Keratinocyte (primary cell): ENCODE results near the gene QRSL1.

Source experiments
- EZH2 ChIP-seq: IDR thresholded peaks from one replicate; pipeline ENCODE4 v1.6.1; 2012; ENCODE audit warnings: inconsistent platforms, mild to moderate bottlenecking, low read length, moderate library complexity
- TF ChIP-seq, protein P1 (sequence below), 3 experiments: IDR thresholded peaks in 1 of 3; conservative IDR thresholded peaks in 1 of 3; optimal IDR thresholded peaks in 1 of 3; 2 replicates in 2 of 3; 3 replicates in 1 of 3; pipeline versions ENCODE3 to v1.5.1; 2011; ENCODE audit warnings: low read length in 3 of 3, mild to moderate bottlenecking in 3 of 3, moderate library complexity in 2 of 3, control low read depth in 1 of 3, inconsistent platforms in 1 of 3; ENCODE audit not compliant: insufficient read depth in 2 of 3; ENCODE audit errors: extremely low read depth in 1 of 3

- TF ChIP-seq, protein P1, sequence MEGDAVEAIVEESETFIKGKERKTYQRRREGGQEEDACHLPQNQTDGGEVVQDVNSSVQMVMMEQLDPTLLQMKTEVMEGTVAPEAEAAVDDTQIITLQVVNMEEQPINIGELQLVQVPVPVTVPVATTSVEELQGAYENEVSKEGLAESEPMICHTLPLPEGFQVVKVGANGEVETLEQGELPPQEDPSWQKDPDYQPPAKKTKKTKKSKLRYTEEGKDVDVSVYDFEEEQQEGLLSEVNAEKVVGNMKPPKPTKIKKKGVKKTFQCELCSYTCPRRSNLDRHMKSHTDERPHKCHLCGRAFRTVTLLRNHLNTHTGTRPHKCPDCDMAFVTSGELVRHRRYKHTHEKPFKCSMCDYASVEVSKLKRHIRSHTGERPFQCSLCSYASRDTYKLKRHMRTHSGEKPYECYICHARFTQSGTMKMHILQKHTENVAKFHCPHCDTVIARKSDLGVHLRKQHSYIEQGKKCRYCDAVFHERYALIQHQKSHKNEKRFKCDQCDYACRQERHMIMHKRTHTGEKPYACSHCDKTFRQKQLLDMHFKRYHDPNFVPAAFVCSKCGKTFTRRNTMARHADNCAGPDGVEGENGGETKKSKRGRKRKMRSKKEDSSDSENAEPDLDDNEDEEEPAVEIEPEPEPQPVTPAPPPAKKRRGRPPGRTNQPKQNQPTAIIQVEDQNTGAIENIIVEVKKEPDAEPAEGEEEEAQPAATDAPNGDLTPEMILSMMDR (optimal IDR thresholded peaks at IDR 0.05 in 1 of 3, IDR thresholded peaks at IDR 0.05 in 1 of 3, conservative IDR thresholded peaks at IDR 0.05 in 1 of 3; ENCODE audit: extremely low read depth in 1 of 3, insufficient read depth in 2 of 3, low read length in 3 of 3), result no peak
- TF ChIP-seq EZH2, result no peak
These were observed 698 bp upstream of the QRSL1 start for GRCh38 chr6:106628658-106629102.
